GM23338 (cell line): ENCODE data around the gene CEP131. TPM values are rescaled to one million over a fixed set of nuclear protein-coding genes. Genes with fewer than 3 reads are reported as not detected.

Experiments used
- ATAC-seq: fragments of 200-7000 bp; cut with Tn5 transposase; 3 replicates; pipeline ENCODE4 v1.9.1; 2020
- DNase-seq: peaks from one replicate; pipeline ENCODE4 v3.0.0-alpha.2; 2015; ENCODE audit warnings: low spot score
- H2AFZ ChIP-seq: fragments of 200-600 bp; sonication (generic); 2 replicates; pipeline ENCODE4 v1.8.0; 2016; ENCODE audit warnings: antibody characterized with exemption, mild to moderate bottlenecking, moderate library complexity
- H3F3A ChIP-seq: fragments of 200-600 bp; sonication (generic); replicated peaks from 2 replicates; pipeline ENCODE4 v1.8.0; 2017; ENCODE audit warnings: antibody characterized with exemption, mixed run types, low read depth
- H3K27ac ChIP-seq: fragments of 200-600 bp; sonication (generic); 2 replicates; pipeline ENCODE4 v1.6.1; 2016; ENCODE audit warnings: low read depth
- H3K27me3 ChIP-seq: fragments of 200-600 bp; sonication (generic); 2 replicates; pipeline ENCODE4 v1.8.0; 2016; ENCODE audit warnings: mild to moderate bottlenecking, mixed run types, moderate library complexity; ENCODE audit not compliant: insufficient read depth
- H3K36me3 ChIP-seq: fragments of 200-600 bp; sonication (generic); 2 replicates; pipeline ENCODE4 v1.8.0; 2016; ENCODE audit warnings: mild to moderate bottlenecking; ENCODE audit not compliant: insufficient read depth
- H3K4me1 ChIP-seq: fragments of 200-600 bp; sonication (generic); 2 replicates; pipeline ENCODE4 v1.8.0; 2016; ENCODE audit warnings: mild to moderate bottlenecking, moderate library complexity; ENCODE audit not compliant: insufficient read depth
- H3K4me2 ChIP-seq: fragments of 200-600 bp; sonication (generic); 2 replicates; pipeline ENCODE4 v1.7.1; 2017; ENCODE audit warnings: mixed run types
- H3K4me3 ChIP-seq: fragments of 200-600 bp; sonication (generic); 2 replicates; pipeline ENCODE4 v1.6.1; 2016; ENCODE audit warnings: mixed run types
- H3K79me2 ChIP-seq: fragments of 200-600 bp; sonication (generic); replicated peaks from 2 replicates; pipeline ENCODE4 v1.8.0; 2017; ENCODE audit warnings: mild to moderate bottlenecking; ENCODE audit not compliant: insufficient read depth
- H3K9me2 ChIP-seq: fragments of 200-600 bp; sonication (generic); 2 replicates; pipeline ENCODE4 v1.8.0; 2017; ENCODE audit not compliant: insufficient read depth
- H4K20me1 ChIP-seq: fragments of 200-600 bp; sonication (generic); replicated peaks from 2 replicates; pipeline ENCODE4 v1.8.0; 2017; ENCODE audit warnings: mild to moderate bottlenecking; ENCODE audit not compliant: insufficient read depth
- H3K27ac Mint-ChIP-seq: 2 replicates; pipeline ENCODE4 v1.8.0; 2020; ENCODE audit warnings: inconsistent platforms, mild to moderate bottlenecking, moderate library complexity, mixed read lengths
- H3K27me3 Mint-ChIP-seq: 3 replicates; pipeline ENCODE4 v1.8.0; 2022; ENCODE audit warnings: low read depth, mild to moderate bottlenecking, moderate library complexity, mixed read lengths, inconsistent platforms; ENCODE audit not compliant: insufficient read depth, poor library complexity
- H3K36me3 Mint-ChIP-seq: 3 replicates; pipeline ENCODE4 v1.8.0; 2021; ENCODE audit warnings: low read depth, mild to moderate bottlenecking, inconsistent platforms, moderate library complexity, mixed read lengths
- H3K4me1 Mint-ChIP-seq: 3 replicates; pipeline ENCODE4 v1.8.0; 2020; ENCODE audit warnings: mild to moderate bottlenecking, inconsistent platforms, mixed read lengths
- H3K4me3 Mint-ChIP-seq: 3 replicates; pipeline ENCODE4 v1.8.0; 2021; ENCODE audit warnings: moderate library complexity, mild to moderate bottlenecking, inconsistent platforms, mixed read lengths
- H3K9me3 Mint-ChIP-seq: 3 replicates; pipeline ENCODE4 v1.8.0; 2020; ENCODE audit warnings: moderate library complexity, mild to moderate bottlenecking, inconsistent platforms, mixed read lengths
- CREB1 ChIP-seq: fragments of 250-450 bp; sonication (Bioruptor Pico); IDR thresholded peaks from 2 replicates; pipeline ENCODE4 v1.5.0; 2020; ENCODE audit warnings: low read depth, mild to moderate bottlenecking, moderate library complexity
- CTCF ChIP-seq, 2 experiments: fragments of 200-600 bp in 1 of 2; sonication (generic) in 1 of 2; conservative IDR thresholded peaks; 2 replicates each; pipeline versions ENCODE4 v1.5.1 to v1.6.1; 2016 to 2017; ENCODE audit warnings: antibody characterized with exemption in 2 of 2, low read depth in 2 of 2, mild to moderate bottlenecking in 2 of 2, moderate library complexity in 1 of 2
- EZH2 ChIP-seq: fragments of 200-600 bp; sonication (generic); IDR thresholded peaks from one replicate; pipeline ENCODE4 v1.8.0; 2017; ENCODE audit warnings: antibody characterized with exemption, mild to moderate bottlenecking, low read depth; ENCODE audit not compliant: unreplicated experiment
- EZH2phosphoT487 ChIP-seq: fragments of 200-600 bp; sonication (generic); IDR thresholded peaks from one replicate; pipeline ENCODE4 v1.8.1; 2018; ENCODE audit warnings: antibody characterized with exemption; ENCODE audit not compliant: unreplicated experiment
- JUNB ChIP-seq: IDR thresholded peaks from one replicate; pipeline ENCODE4 v1.6.1; 2016; ENCODE audit warnings: antibody characterized with exemption; ENCODE audit not compliant: unreplicated experiment
- NANOG ChIP-seq: IDR thresholded peaks from 2 replicates; pipeline ENCODE4 v1.6.1; 2016; ENCODE audit warnings: antibody characterized with exemption, borderline replicate concordance
- POLR2AphosphoS5 ChIP-seq: IDR thresholded peaks from 2 replicates; pipeline ENCODE4 v1.6.1; 2016; ENCODE audit warnings: antibody characterized with exemption, low read depth
- STAT1 ChIP-seq: IDR thresholded peaks from one replicate; pipeline ENCODE4 v1.6.1; 2016; ENCODE audit warnings: antibody characterized with exemption; ENCODE audit not compliant: unreplicated experiment
- ZNF114 ChIP-seq: fragments of 250-450 bp; sonication (Bioruptor Pico); IDR thresholded peaks from 2 replicates; pipeline ENCODE4 v1.5.0; 2020; ENCODE audit warnings: mild to moderate bottlenecking, moderate library complexity
- ZNF331 ChIP-seq: fragments of 250-450 bp; sonication (Bioruptor Pico); IDR thresholded peaks from 2 replicates; pipeline ENCODE4 v1.5.0; 2020; ENCODE audit warnings: low read depth, mild to moderate bottlenecking, moderate library complexity
- polyA plus RNA-seq: library from polyadenylated mRNA; unstranded; fragments of >200 nt; fragmentation: Nextera tagmentation; extraction: Ambion mirVana; gene quantifications from 2 replicates; pipeline ENCODE4 v1.2.1, GENCODE V29; 2016
- total RNA-seq: library from RNA; depleted of rRNA; stranded (reverse); fragments of >200 nt; shearing (Covaris generic); gene quantifications from 2 replicates; pipeline ENCODE4 v1.2.3, GENCODE V29; 2014
- TF ChIP-seq, protein P1 (sequence below): fragments of 250-450 bp; sonication (Bioruptor Pico); IDR thresholded peaks from 2 replicates; pipeline ENCODE4 v1.5.0; 2020; ENCODE audit warnings: mild to moderate bottlenecking, moderate library complexity
- TF ChIP-seq, protein P2 (sequence below): IDR thresholded peaks from 2 replicates; pipeline ENCODE4 v1.6.1; 2016; ENCODE audit warnings: antibody characterized with exemption
- TF ChIP-seq, protein P3 (sequence below): IDR thresholded peaks from one replicate; pipeline ENCODE4 v1.6.1; 2018; ENCODE audit warnings: antibody characterized with exemption; ENCODE audit not compliant: unreplicated experiment

CEP131 gene
- total and polyA plus RNA-seq, 2 experiments from 2014 or later, result 26.8 to 35.5 TPM

- TF ChIP-seq JUNB, result no peak
- no peak for TF ChIP-seq CREB1 (CRISPR knock-in tag)
- no peak for TF ChIP-seq ZNF114 (CRISPR knock-in tag)
- no peak for TF ChIP-seq NANOG
- no peak for TF ChIP-seq EZH2
- TF ChIP-seq, protein P1, sequence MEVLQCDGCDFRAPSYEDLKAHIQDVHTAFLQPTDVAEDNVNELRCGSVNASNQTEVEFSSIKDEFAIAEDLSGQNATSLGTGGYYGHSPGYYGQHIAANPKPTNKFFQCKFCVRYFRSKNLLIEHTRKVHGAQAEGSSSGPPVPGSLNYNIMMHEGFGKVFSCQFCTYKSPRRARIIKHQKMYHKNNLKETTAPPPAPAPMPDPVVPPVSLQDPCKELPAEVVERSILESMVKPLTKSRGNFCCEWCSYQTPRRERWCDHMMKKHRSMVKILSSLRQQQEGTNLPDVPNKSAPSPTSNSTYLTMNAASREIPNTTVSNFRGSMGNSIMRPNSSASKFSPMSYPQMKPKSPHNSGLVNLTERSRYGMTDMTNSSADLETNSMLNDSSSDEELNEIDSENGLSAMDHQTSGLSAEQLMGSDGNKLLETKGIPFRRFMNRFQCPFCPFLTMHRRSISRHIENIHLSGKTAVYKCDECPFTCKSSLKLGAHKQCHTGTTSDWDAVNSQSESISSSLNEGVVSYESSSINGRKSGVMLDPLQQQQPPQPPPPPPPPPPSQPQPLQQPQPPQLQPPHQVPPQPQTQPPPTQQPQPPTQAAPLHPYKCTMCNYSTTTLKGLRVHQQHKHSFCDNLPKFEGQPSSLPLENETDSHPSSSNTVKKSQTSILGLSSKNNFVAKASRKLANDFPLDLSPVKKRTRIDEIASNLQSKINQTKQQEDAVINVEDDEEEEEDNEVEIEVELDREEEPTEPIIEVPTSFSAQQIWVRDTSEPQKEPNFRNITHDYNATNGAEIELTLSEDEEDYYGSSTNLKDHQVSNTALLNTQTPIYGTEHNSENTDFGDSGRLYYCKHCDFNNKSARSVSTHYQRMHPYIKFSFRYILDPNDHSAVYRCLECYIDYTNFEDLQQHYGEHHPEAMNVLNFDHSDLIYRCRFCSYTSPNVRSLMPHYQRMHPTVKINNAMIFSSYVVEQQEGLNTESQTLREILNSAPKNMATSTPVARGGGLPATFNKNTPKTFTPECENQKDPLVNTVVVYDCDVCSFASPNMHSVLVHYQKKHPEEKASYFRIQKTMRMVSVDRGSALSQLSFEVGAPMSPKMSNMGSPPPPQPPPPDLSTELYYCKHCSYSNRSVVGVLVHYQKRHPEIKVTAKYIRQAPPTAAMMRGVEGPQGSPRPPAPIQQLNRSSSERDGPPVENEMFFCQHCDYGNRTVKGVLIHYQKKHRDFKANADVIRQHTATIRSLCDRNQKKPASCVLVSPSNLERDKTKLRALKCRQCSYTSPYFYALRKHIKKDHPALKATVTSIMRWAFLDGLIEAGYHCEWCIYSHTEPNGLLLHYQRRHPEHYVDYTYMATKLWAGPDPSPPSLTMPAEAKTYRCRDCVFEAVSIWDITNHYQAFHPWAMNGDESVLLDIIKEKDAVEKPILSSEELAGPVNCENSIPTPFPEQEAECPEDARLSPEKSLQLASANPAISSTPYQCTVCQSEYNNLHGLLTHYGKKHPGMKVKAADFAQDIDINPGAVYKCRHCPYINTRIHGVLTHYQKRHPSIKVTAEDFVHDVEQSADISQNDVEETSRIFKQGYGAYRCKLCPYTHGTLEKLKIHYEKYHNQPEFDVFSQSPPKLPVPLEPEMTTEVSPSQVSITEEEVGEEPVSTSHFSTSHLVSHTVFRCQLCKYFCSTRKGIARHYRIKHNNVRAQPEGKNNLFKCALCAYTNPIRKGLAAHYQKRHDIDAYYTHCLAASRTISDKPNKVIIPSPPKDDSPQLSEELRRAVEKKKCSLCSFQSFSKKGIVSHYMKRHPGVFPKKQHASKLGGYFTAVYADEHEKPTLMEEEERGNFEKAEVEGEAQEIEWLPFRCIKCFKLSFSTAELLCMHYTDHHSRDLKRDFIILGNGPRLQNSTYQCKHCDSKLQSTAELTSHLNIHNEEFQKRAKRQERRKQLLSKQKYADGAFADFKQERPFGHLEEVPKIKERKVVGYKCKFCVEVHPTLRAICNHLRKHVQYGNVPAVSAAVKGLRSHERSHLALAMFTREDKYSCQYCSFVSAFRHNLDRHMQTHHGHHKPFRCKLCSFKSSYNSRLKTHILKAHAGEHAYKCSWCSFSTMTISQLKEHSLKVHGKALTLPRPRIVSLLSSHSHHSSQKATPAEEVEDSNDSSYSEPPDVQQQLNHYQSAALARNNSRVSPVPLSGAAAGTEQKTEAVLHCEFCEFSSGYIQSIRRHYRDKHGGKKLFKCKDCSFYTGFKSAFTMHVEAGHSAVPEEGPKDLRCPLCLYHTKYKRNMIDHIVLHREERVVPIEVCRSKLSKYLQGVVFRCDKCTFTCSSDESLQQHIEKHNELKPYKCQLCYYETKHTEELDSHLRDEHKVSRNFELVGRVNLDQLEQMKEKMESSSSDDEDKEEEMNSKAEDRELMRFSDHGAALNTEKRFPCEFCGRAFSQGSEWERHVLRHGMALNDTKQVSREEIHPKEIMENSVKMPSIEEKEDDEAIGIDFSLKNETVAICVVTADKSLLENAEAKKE (CRISPR knock-in tag), result no peak
- no peak for TF ChIP-seq CTCF (conservative IDR thresholded peaks at IDR 0.05; ENCODE audit: low read depth in 2 of 2)
- no peak for TF ChIP-seq STAT1
- TF ChIP-seq, protein P2, sequence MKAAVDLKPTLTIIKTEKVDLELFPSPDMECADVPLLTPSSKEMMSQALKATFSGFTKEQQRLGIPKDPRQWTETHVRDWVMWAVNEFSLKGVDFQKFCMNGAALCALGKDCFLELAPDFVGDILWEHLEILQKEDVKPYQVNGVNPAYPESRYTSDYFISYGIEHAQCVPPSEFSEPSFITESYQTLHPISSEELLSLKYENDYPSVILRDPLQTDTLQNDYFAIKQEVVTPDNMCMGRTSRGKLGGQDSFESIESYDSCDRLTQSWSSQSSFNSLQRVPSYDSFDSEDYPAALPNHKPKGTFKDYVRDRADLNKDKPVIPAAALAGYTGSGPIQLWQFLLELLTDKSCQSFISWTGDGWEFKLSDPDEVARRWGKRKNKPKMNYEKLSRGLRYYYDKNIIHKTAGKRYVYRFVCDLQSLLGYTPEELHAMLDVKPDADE, result no peak
- TF ChIP-seq EZH2phosphoT487, result no peak
- TF ChIP-seq POLR2AphosphoS5, result no peak
- TF ChIP-seq, protein P3, sequence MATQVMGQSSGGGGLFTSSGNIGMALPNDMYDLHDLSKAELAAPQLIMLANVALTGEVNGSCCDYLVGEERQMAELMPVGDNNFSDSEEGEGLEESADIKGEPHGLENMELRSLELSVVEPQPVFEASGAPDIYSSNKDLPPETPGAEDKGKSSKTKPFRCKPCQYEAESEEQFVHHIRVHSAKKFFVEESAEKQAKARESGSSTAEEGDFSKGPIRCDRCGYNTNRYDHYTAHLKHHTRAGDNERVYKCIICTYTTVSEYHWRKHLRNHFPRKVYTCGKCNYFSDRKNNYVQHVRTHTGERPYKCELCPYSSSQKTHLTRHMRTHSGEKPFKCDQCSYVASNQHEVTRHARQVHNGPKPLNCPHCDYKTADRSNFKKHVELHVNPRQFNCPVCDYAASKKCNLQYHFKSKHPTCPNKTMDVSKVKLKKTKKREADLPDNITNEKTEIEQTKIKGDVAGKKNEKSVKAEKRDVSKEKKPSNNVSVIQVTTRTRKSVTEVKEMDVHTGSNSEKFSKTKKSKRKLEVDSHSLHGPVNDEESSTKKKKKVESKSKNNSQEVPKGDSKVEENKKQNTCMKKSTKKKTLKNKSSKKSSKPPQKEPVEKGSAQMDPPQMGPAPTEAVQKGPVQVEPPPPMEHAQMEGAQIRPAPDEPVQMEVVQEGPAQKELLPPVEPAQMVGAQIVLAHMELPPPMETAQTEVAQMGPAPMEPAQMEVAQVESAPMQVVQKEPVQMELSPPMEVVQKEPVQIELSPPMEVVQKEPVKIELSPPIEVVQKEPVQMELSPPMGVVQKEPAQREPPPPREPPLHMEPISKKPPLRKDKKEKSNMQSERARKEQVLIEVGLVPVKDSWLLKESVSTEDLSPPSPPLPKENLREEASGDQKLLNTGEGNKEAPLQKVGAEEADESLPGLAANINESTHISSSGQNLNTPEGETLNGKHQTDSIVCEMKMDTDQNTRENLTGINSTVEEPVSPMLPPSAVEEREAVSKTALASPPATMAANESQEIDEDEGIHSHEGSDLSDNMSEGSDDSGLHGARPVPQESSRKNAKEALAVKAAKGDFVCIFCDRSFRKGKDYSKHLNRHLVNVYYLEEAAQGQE, result no peak
- TF ChIP-seq ZNF331 (CRISPR knock-in tag), result no peak
Measured at GRCh38 chr17:81179861-81180260, 42.9 kb downstream of the CEP131 start.

More at GRCh38 chr17:81179861-81180260, 42.9 kb downstream of the CEP131 start:
- H3K4me2 ChIP-seq, result no peak overlapping the region
- no peak overlapping the region for H3K4me3 ChIP-seq
- no peaks in the 10 kb centered on the region for H3K36me3 Mint-ChIP-seq
- no peak overlapping the region for H3K27ac Mint-ChIP-seq
- DNase-seq (no peak), ATAC-seq (no peak)
- no peak overlapping the region for H2AFZ ChIP-seq
- no peaks in the 10 kb centered on the region for H3K27me3 ChIP-seq
- no peaks in the 10 kb centered on the region for H3K79me2 ChIP-seq
- no peaks in the 10 kb centered on the region for H4K20me1 ChIP-seq
- no peaks in the 10 kb centered on the region; the same call in 2 of the 3 replicates for H3K9me3 Mint-ChIP-seq
- no peak overlapping the region for H3K4me3 Mint-ChIP-seq
- H3F3A ChIP-seq, result no peaks in the 10 kb centered on the region
- no peaks in the 10 kb centered on the region for H3K36me3 ChIP-seq
- H3K27me3 Mint-ChIP-seq, result peaks cover 10% of the 10 kb centered on the region
- no peak overlapping the region for H3K27ac ChIP-seq
- no peaks in the 10 kb centered on the region for H3K9me2 ChIP-seq
- no peaks in the 10 kb centered on the region for H3K4me1 Mint-ChIP-seq
- no peaks in the 10 kb centered on the region for H3K4me1 ChIP-seq
